ENCODE results near the gene STAC3.

STAC3 gene

GRCh38 chr12:57233357-57234232 lies 17.4 kb downstream of the STAC3 start:
- Mint-ChIP-seq H3K27ac (peak overlapping the region; percentile 35), H3K4me3 (no peak overlapping the region), H3K27me3 (peaks cover 10% of the 10 kb centered on the region), H3K4me1 (peaks cover 44% of the 10 kb centered on the region), H3K9me3 (no peaks in the 10 kb centered on the region), H3K36me3 (peaks cover 21% of the 10 kb centered on the region)

- Mint-ChIP-seq H3K36me3 (peaks cover 21% of the 10 kb centered on the region), H3K4me3 (peak overlapping the region; percentile 99), H3K27me3 (peaks cover 7% of the 10 kb centered on the region), H3K27ac (no peak overlapping the region), H3K4me1 (peaks cover 44% of the 10 kb centered on the region), H3K9me3 (no peaks in the 10 kb centered on the region)
Measured at GRCh38 chr12:57232156-57232756, 18.7 kb downstream of the STAC3 start.

- H3K27ac Mint-ChIP-seq: peak overlapping the region; percentile 35
- no peaks in the 10 kb centered on the region for H3K9me3 Mint-ChIP-seq
- peak overlapping the region; percentile 99 for H3K4me3 Mint-ChIP-seq
- peaks cover 21% of the 10 kb centered on the region for H3K36me3 Mint-ChIP-seq
- peaks cover 41% of the 10 kb centered on the region for H3K4me1 Mint-ChIP-seq
- H3K27me3 Mint-ChIP-seq: peaks cover 9% of the 10 kb centered on the region
Measured at GRCh38 chr12:57231276-57232021, 19.5 kb downstream of the STAC3 start.

GRCh38 chr12:57230381-57231155 lies 20.4 kb downstream of the STAC3 start:
- Mint-ChIP-seq H3K36me3 (peaks cover 21% of the 10 kb centered on the region), H3K9me3 (no peaks in the 10 kb centered on the region), H3K27me3 (peaks cover 13% of the 10 kb centered on the region), H3K4me3 (peak overlapping the region; percentile 99), H3K27ac (peak overlapping the region; percentile 98), H3K4me1 (peaks cover 44% of the 10 kb centered on the region)

- Mint-ChIP-seq H3K36me3 (peaks cover 21% of the 10 kb centered on the region), H3K4me3 (peak within 1 kb of the TSS; percentile 99), H3K27me3 (peaks cover 17% of the 10 kb centered on the region), H3K4me1 (peaks cover 48% of the 10 kb centered on the region), H3K9me3 (no peaks in the 10 kb centered on the region), H3K27ac (peak within 1 kb of the TSS; percentile 98)
Measured at GRCh38 chr12:57229634-57230380, 21.2 kb downstream of the STAC3 start, which contains the start of gene SHMT2. SHMT2 (plus strand) TSS chr12:57229711; CDS start chr12:57229779, 68 bp downstream.

- Mint-ChIP-seq H3K4me3 (peak overlapping the region; percentile 99), H3K27ac (peak overlapping the region; percentile 98), H3K27me3 (peaks cover 21% of the 10 kb centered on the region), H3K4me1 (peaks cover 53% of the 10 kb centered on the region), H3K9me3 (no peaks in the 10 kb centered on the region), H3K36me3 (peaks cover 18% of the 10 kb centered on the region)
Measured at GRCh38 chr12:57229046-57229633, 21.8 kb downstream of the STAC3 start.

GRCh38 chr12:57227315-57228115 lies 23.5 kb downstream of the STAC3 start:
- Mint-ChIP-seq H3K9me3 (no peaks in the 10 kb centered on the region), H3K4me1 (peaks cover 64% of the 10 kb centered on the region), H3K27me3 (peaks cover 36% of the 10 kb centered on the region), H3K4me3 (peak overlapping the region; percentile 26), H3K36me3 (peaks cover 9% of the 10 kb centered on the region), H3K27ac (no peak overlapping the region)

GRCh38 chr12:57226588-57227314 lies 24.2 kb downstream of the STAC3 start:
- H3K36me3 Mint-ChIP-seq: peaks cover 9% of the 10 kb centered on the region
- peaks cover 43% of the 10 kb centered on the region for H3K27me3 Mint-ChIP-seq
- H3K9me3 Mint-ChIP-seq: no peaks in the 10 kb centered on the region
- H3K27ac Mint-ChIP-seq: no peak overlapping the region
- H3K4me3 Mint-ChIP-seq: peak overlapping the region; percentile 42
- H3K4me1 Mint-ChIP-seq: peaks cover 67% of the 10 kb centered on the region

- Mint-ChIP-seq H3K9me3 (no peaks in the 10 kb centered on the region), H3K27me3 (peaks cover 49% of the 10 kb centered on the region), H3K4me3 (peak overlapping the region; percentile 33), H3K27ac (peak overlapping the region; percentile 4), H3K36me3 (peaks cover 9% of the 10 kb centered on the region), H3K4me1 (peaks cover 73% of the 10 kb centered on the region)
Measured at GRCh38 chr12:57225680-57226210, 25.2 kb downstream of the STAC3 start.

GRCh38 chr12:57224973-57225679 lies 25.9 kb downstream of the STAC3 start:
- H3K36me3 Mint-ChIP-seq: peaks cover 3% of the 10 kb centered on the region
- H3K27me3 Mint-ChIP-seq: peaks cover 53% of the 10 kb centered on the region
- H3K4me3 Mint-ChIP-seq: peak overlapping the region; percentile 33
- H3K9me3 Mint-ChIP-seq: no peaks in the 10 kb centered on the region
- peaks cover 70% of the 10 kb centered on the region for H3K4me1 Mint-ChIP-seq
- peak overlapping the region; percentile 4 for H3K27ac Mint-ChIP-seq

- Mint-ChIP-seq H3K4me1 (peaks cover 69% of the 10 kb centered on the region), H3K27ac (no peak overlapping the region), H3K9me3 (no peaks in the 10 kb centered on the region), H3K36me3 (no peaks in the 10 kb centered on the region), H3K27me3 (peaks cover 58% of the 10 kb centered on the region), H3K4me3 (no peak overlapping the region)
Measured at GRCh38 chr12:57224278-57224972, 26.6 kb downstream of the STAC3 start.
